ENCODE measurements around the gene PARP9. TPM values are rescaled to one million over a fixed set of nuclear protein-coding genes. Genes with fewer than 3 reads are reported as not detected.

Gene PARP9
- total RNA-seq, 4 donors from 2014 or later: 26.4 to 38.8 (median 31.2) TPM

GRCh38 chr3:122498152-122498551 is 65.9 kb downstream of the PARP9 start:
- no peak overlapping the region for H3K27ac ChIP-seq
- TF ChIP-seq CTCF (IDR thresholded peaks at IDR 0.05): no peak
- no peak for TF ChIP-seq POLR2A (IDR thresholded peaks at IDR 0.05)
- no peaks in the 10 kb centered on the region for H3K4me1 ChIP-seq
- H3K36me3 ChIP-seq: peaks cover 0 to 22% (median 2%) of the 10 kb centered on the region in 3 donors
- H3K4me3 ChIP-seq: no peak overlapping the region
- H3K27me3 ChIP-seq: no peaks in the 10 kb centered on the region
- H3K9me3 ChIP-seq: no peaks in the 10 kb centered on the region
- DNase-seq: no peak

- Histone ChIP-seq H3K27ac (no peak overlapping the region), H3K4me3 (no peak overlapping the region), H3K4me1 (no peaks in the 10 kb centered on the region), H3K27me3 (no peaks in the 10 kb centered on the region), H3K9me3 (no peaks in the 10 kb centered on the region), H3K36me3 (peaks cover 0 to 29% (median 2%) of the 10 kb centered on the region in 3 donors)
- TF ChIP-seq CTCF (IDR thresholded peaks at IDR 0.05): no peak
- no peak for TF ChIP-seq POLR2A (IDR thresholded peaks at IDR 0.05)
- no peak for DNase-seq
Measured at GRCh38 chr3:122497425-122497824, 66.7 kb downstream of the PARP9 start.

- H3K9me3 ChIP-seq: no peaks in the 10 kb centered on the region
- TF ChIP-seq POLR2A (IDR thresholded peaks at IDR 0.05): no peak
- TF ChIP-seq CTCF (IDR thresholded peaks at IDR 0.05): no peak
- H3K36me3 ChIP-seq: peaks cover 0 to 29% (median under 1%) of the 10 kb centered on the region in 3 donors
- no peaks in the 10 kb centered on the region for H3K27me3 ChIP-seq
- no peak overlapping the region for H3K4me3 ChIP-seq
- H3K27ac ChIP-seq: no peak overlapping the region
- no peaks in the 10 kb centered on the region for H3K4me1 ChIP-seq
- no peak for DNase-seq
Measured at GRCh38 chr3:122496508-122496907, 67.6 kb downstream of the PARP9 start.

GRCh38 chr3:122493296-122493695 is 70.8 kb downstream of the PARP9 start:
- Histone ChIP-seq H3K4me3 (no peak overlapping the region), H3K4me1 (no peaks in the 10 kb centered on the region), H3K27me3 (no peaks in the 10 kb centered on the region), H3K27ac (no peak overlapping the region), H3K9me3 (no peaks in the 10 kb centered on the region), H3K36me3 (peaks cover 0 to 35% (median 0%) of the 10 kb centered on the region in 3 donors)
- TF ChIP-seq CTCF (IDR thresholded peaks at IDR 0.05): no peak
- no peak for TF ChIP-seq POLR2A (IDR thresholded peaks at IDR 0.05)
- DNase-seq: no peak

GRCh38 chr3:122488262-122488973 is 75.7 kb downstream of the PARP9 start:
- Histone ChIP-seq H3K4me1 (no peaks in the 10 kb centered on the region), H3K9me3 (no peaks in the 10 kb centered on the region), H3K36me3 (peaks cover 0 to 15% (median 0%) of the 10 kb centered on the region in 3 donors), H3K4me3 (no peak overlapping the region), H3K27ac (no peak overlapping the region), H3K27me3 (no peaks in the 10 kb centered on the region)
- TF ChIP-seq CTCF (IDR thresholded peaks at IDR 0.05): no peak
- TF ChIP-seq POLR2A (IDR thresholded peaks at IDR 0.05): no peak
- DNase-seq: no peak
